ENCODE data around the gene NPVF.

Gene NPVF

GRCh38 chr7:25223206-25223605 is 5.1 kb downstream of the NPVF start:
- DNase-seq, result no peak

GRCh38 chr7:25222666-25223065 is 5.6 kb downstream of the NPVF start:
- no peak for DNase-seq

- DNase-seq, result no peak
Measured at GRCh38 chr7:25221009-25221408, 7.3 kb downstream of the NPVF start.

GRCh38 chr7:25218191-25218590 is 10.1 kb downstream of the NPVF start:
- no peak for DNase-seq

GRCh38 chr7:25216837-25217236 is 11.4 kb downstream of the NPVF start:
- peak; percentile 62 for DNase-seq

- no peak for DNase-seq
Measured at GRCh38 chr7:25215694-25216335, 12.5 kb downstream of the NPVF start.

GRCh38 chr7:25208525-25209221 is 19.6 kb downstream of the NPVF start:
- DNase-seq, result no peak

GRCh38 chr7:25207887-25208286 is 20.4 kb downstream of the NPVF start:
- no peak for DNase-seq

GRCh38 chr7:25206765-25207164 is 21.5 kb downstream of the NPVF start:
- DNase-seq, result no peak

GRCh38 chr7:25196132-25196896 is 32.0 kb downstream of the NPVF start:
- no peak for DNase-seq

GRCh38 chr7:25194036-25194435 is 34.2 kb downstream of the NPVF start:
- DNase-seq, result no peak

GRCh38 chr7:25192043-25192442 is 36.2 kb downstream of the NPVF start:
- no peak for DNase-seq

GRCh38 chr7:25189197-25189596 is 39.1 kb downstream of the NPVF start:
- DNase-seq, result no peak

GRCh38 chr7:25187932-25188331 is 40.4 kb downstream of the NPVF start:
- no peak for DNase-seq

GRCh38 chr7:25186436-25186835 is 41.9 kb downstream of the NPVF start:
- no peak for DNase-seq

GRCh38 chr7:25181532-25181931 is 46.8 kb downstream of the NPVF start:
- no peak for DNase-seq

- DNase-seq, result no peak
Measured at GRCh38 chr7:25180946-25181345, 47.3 kb downstream of the NPVF start.

- DNase-seq, result no peak
Measured at GRCh38 chr7:25180592-25180923, 47.7 kb downstream of the NPVF start.

- peak; percentile 93 for DNase-seq
Measured at GRCh38 chr7:25179771-25180591, 48.3 kb downstream of the NPVF start.

GRCh38 chr7:25179325-25179724 is 49.0 kb downstream of the NPVF start:
- DNase-seq, result no peak
